Effector memory CD4-positive, alpha-beta T cell (primary cell): ENCODE measurements around the gene ATF3.

ENCODE experiments used
- DNase-seq, 3 donors: peaks; one replicate each; pipeline ENCODE4 v3.0.0-alpha.2; 2020
- H3K27ac ChIP-seq: 2 replicates; pipeline ENCODE4 v1.7.0; 2013; ENCODE audit warnings: mild to moderate bottlenecking, low read length, moderate library complexity; ENCODE audit not compliant: insufficient read depth, poor library complexity, severe bottlenecking
- H3K27me3 ChIP-seq: replicated peaks from 2 replicates; pipeline ENCODE4 v1.7.0; 2013; ENCODE audit warnings: mild to moderate bottlenecking, low read length; ENCODE audit not compliant: insufficient read depth, control insufficient read depth, poor library complexity, severe bottlenecking
- H3K36me3 ChIP-seq: 2 replicates; pipeline ENCODE4 v1.7.0; 2013; ENCODE audit warnings: mild to moderate bottlenecking, low read length, moderate library complexity; ENCODE audit not compliant: control insufficient read depth, insufficient read depth
- H3K4me1 ChIP-seq: 2 replicates; pipeline ENCODE4 v1.7.0; 2013; ENCODE audit warnings: low read length, mild to moderate bottlenecking; ENCODE audit not compliant: control insufficient read depth, insufficient read depth, poor library complexity, severe bottlenecking
- H3K4me3 ChIP-seq: 2 replicates; pipeline ENCODE4 v1.7.0; 2013; ENCODE audit warnings: low read length, low read depth, mild to moderate bottlenecking; ENCODE audit not compliant: insufficient read depth, poor library complexity, severe bottlenecking
- H3K9me3 ChIP-seq: 2 replicates; pipeline ENCODE4 v1.7.0; 2013; ENCODE audit warnings: mild to moderate bottlenecking, low read length, moderate library complexity; ENCODE audit not compliant: control insufficient read depth

The ATF3 gene

DNA sequence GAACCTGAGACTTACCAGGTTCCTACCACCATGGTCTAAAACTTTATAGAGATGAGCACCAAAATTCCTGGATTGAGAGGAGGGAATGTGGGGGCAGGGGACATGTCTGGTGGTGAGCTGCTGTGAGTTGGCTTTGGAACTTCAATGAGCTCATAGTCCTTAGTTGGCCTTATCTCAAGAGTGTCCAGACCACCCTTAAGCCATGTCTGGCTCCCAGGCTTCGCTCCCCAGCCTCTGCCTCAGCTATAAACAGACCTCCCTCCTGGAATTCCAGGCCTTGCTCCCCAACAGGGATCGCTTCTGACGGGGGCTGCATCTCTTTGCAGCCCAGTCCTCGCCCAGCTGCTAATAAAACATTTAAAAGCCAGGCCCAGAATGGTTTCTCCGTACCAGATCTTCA, 19.5 kb downstream of the ATF3 start:
- Histone ChIP-seq H3K27ac (no peak overlapping the region), H3K4me3 (no peak overlapping the region), H3K27me3 (peaks cover 3% of the 10 kb centered on the region), H3K36me3 (no peaks in the 10 kb centered on the region), H3K9me3 (no peaks in the 10 kb centered on the region), H3K4me1 (no peaks in the 10 kb centered on the region)
- no peak for DNase-seq

- Histone ChIP-seq H3K27ac (no peak overlapping the region), H3K27me3 (peaks cover 3% of the 10 kb centered on the region), H3K9me3 (no peaks in the 10 kb centered on the region), H3K4me3 (no peak overlapping the region), H3K4me1 (no peaks in the 10 kb centered on the region), H3K36me3 (no peaks in the 10 kb centered on the region)
- no peak for DNase-seq
Observed at GRCh38 chr1:212628813-212629415, 20.4 kb downstream of the ATF3 start.

GRCh38 chr1:212629450-212630157, 21.0 kb downstream of the ATF3 start:
- H3K36me3 ChIP-seq, result no peaks in the 10 kb centered on the region
- peaks cover 3% of the 10 kb centered on the region for H3K27me3 ChIP-seq
- DNase-seq, result no peak
- H3K4me1 ChIP-seq, result no peaks in the 10 kb centered on the region
- no peak overlapping the region for H3K4me3 ChIP-seq
- H3K27ac ChIP-seq, result no peak overlapping the region
- H3K9me3 ChIP-seq, result no peaks in the 10 kb centered on the region

DNA sequence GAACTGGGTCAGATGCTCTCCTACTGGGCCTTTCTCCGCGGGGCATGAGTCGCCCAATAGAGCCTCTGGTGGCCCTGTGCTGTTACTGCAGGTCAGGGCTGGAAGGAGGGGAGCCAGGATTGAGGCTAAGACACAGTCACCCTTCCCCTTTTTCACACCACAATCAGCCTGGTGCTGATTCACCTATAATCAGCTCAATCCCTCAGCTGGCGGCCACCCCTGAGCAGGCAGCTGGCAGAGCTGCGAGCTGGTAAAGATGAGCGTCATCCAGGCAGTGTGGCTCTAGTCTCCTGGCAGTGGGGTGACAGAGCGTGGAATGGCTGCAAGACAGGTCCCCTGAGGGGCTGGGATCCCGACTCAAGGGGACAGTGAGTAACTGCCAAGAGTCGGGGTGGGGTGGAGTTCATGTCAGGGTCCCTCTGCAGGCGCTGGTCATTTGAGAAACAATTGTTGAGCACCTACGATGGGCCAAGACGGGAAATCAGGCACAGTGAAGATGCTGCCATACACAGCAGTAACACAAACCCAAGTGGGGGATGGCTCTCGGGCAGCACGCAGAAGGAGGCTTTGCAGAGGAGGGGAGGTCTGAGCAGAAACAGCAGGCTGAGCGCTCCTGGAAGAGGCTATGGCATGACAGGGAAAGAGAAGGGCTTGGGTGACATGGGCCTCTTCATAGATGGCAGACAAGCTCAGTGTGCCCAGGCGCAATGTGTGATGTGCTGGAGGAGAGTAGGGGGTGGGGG, 21.8 kb downstream of the ATF3 start:
- H3K27ac ChIP-seq, result no peak overlapping the region
- H3K36me3 ChIP-seq, result no peaks in the 10 kb centered on the region
- peaks cover 3% of the 10 kb centered on the region for H3K4me1 ChIP-seq
- no peaks in the 10 kb centered on the region for H3K9me3 ChIP-seq
- H3K4me3 ChIP-seq, result no peak overlapping the region
- H3K27me3 ChIP-seq, result peaks cover 3% of the 10 kb centered on the region
- DNase-seq, result peak in 2 of 3 donors; percentile 29 to 35

DNA sequence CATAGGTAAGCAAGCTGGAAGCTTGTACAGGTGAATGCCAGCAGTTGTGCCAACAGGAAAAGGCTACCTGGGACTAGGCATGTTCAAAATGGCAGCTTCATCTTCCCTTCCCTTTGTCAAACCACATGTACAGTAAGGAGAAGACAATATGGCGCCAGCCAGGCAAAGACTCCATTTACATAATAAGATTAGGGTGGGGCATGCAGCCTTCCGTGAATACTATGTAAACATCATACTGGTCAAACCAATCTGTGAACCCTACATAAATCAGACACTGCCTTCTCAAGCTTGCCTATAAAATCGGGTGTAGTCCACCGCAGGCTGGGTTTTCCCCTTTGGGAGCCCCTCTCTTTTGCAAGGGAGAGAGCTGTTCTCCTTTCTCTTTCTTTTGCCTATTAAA, 24.6 kb downstream of the ATF3 start:
- no peak for DNase-seq
- Histone ChIP-seq H3K27me3 (no peaks in the 10 kb centered on the region), H3K4me3 (no peak overlapping the region), H3K27ac (no peak overlapping the region), H3K4me1 (peaks cover 18% of the 10 kb centered on the region), H3K36me3 (no peaks in the 10 kb centered on the region), H3K9me3 (no peaks in the 10 kb centered on the region)

- Histone ChIP-seq H3K4me1 (peaks cover 18% of the 10 kb centered on the region), H3K9me3 (no peaks in the 10 kb centered on the region), H3K27ac (no peak overlapping the region)
Observed at GRCh38 chr1:212634252-212634651, 25.7 kb downstream of the ATF3 start.

DNA sequence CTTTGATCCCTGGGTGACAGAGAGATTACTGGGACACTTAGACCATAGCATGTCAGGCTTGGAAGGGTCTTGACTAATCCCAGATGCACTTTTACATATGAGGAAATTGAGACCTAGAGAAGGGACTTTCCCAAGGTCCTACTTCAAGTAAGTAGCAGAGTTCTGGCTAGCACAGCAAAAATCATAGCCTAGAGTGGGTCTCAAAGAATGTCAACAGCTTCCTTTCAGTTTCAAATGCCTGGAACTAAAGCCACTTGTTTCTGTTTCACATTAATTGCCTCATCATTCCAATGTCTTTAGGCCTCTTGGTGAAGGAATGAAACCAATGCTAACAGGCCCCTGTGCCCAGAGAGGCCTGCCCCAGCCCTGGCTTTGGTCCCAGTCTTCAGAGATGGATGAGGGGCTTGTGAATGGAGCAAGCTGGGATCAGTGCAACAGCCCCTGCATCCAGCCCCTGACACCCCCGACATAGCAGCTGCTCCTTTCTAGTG, 26.6 kb downstream of the ATF3 start:
- H3K4me1 ChIP-seq, result peaks cover 18% of the 10 kb centered on the region
- no peaks in the 10 kb centered on the region for H3K36me3 ChIP-seq
- peak overlapping the region; percentile 12 for H3K27ac ChIP-seq
- no peak for DNase-seq
- no peaks in the 10 kb centered on the region for H3K27me3 ChIP-seq
- no peaks in the 10 kb centered on the region for H3K9me3 ChIP-seq
- H3K4me3 ChIP-seq, result no peak overlapping the region

More at GRCh38 chr1:212634252-212634651, 25.7 kb downstream of the ATF3 start:
- no peak for DNase-seq
- H3K4me3 ChIP-seq, result no peak overlapping the region
- H3K36me3 ChIP-seq, result no peaks in the 10 kb centered on the region
- H3K27me3 ChIP-seq, result no peaks in the 10 kb centered on the region

GRCh38 chr1:212637902-212638301, 29.3 kb downstream of the ATF3 start:
- no peak overlapping the region for H3K4me3 ChIP-seq

GRCh38 chr1:212638492-212639151, 30.1 kb downstream of the ATF3 start:
- Histone ChIP-seq H3K27me3 (no peaks in the 10 kb centered on the region), H3K4me1 (peaks cover 18% of the 10 kb centered on the region), H3K27ac (no peak overlapping the region), H3K9me3 (no peaks in the 10 kb centered on the region), H3K4me3 (no peak overlapping the region), H3K36me3 (no peaks in the 10 kb centered on the region)
- no peak for DNase-seq

More at GRCh38 chr1:212637902-212638301, 29.3 kb downstream of the ATF3 start:
- no peak overlapping the region for H3K27ac ChIP-seq
- no peaks in the 10 kb centered on the region for H3K27me3 ChIP-seq
- H3K36me3 ChIP-seq, result no peaks in the 10 kb centered on the region
- H3K9me3 ChIP-seq, result no peaks in the 10 kb centered on the region
- no peak for DNase-seq
- peaks cover 18% of the 10 kb centered on the region for H3K4me1 ChIP-seq
